ENCODE results near the gene SLC6A19.

The SLC6A19 gene

DNA sequence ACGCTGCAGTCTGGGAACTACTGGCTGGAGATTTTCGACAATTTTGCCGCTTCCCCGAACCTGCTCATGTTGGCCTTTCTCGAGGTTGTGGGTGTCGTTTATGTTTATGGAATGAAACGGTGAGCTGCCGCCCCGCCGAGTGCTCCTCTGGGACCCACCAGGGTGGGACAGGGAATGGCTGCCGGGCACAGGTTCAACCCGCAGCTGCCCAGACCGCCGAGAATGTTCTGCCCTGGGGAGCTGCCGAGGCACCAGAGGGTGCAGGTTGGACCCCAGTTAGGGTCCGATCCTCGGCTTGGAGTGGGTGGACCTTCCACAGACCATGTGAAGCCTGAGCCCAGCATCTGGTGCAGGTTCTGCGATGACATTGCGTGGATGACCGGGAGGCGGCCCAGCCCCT, 42.9 kb downstream of the SLC6A19 start:
- no peak for DNase-seq (ENCODE audit: low read depth, low spot score)

DNA sequence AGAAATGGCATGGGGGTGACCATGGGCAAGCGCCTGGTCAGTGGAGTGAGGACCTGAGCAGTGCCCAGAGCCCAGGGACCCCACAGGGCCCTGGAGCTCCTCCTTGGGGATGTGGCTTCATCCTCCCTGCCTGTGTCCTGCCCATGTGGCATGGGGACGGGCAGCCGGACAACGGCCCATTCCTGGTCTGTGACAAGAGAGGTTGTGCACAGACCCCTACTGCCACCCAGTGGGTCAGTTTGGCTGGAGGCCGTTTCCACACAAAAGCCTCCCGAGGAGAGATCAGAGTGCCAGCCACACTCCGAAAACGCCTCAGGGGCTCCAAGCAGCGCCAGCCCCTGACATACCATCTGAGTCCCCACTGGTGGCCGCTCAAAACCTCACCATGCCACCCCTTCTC, 43.6 kb downstream of the SLC6A19 start:
- DNase-seq (ENCODE audit: low read depth, low spot score): no peak

DNA sequence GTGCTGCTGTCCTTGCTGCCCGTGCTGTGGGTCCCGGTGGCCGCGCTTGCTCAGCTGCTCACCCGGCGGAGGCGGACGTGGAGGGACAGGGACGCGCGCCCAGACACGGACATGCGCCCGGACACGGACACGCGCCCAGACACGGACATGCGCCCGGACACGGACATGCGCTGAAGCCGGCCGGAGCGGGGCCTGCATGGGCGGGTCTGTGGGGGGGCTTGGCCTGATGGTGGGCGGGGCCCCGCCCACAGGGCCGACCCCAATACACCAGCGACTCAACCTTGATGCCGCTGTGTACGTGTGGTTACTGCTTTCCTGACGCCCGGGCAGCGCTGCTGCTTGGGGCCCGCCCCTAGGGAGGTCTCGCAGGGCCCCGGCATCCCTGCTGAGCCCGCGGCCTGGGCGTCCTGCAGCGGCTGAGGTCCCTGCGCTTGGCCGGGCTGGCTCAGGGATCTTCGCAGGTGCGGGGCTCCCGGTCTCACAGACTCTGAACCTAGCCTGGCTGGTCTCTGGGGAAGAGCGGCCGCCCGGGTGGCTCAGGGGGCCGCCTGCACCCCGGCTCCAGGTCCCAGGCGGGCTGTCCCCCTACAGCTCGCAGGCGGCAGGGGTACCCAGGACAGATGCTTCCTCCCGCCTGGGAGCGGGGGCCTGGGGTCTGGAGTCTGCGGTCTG, 44.6 kb downstream of the SLC6A19 start:
- DNase-seq (ENCODE audit: low read depth, low spot score): no peak

DNA sequence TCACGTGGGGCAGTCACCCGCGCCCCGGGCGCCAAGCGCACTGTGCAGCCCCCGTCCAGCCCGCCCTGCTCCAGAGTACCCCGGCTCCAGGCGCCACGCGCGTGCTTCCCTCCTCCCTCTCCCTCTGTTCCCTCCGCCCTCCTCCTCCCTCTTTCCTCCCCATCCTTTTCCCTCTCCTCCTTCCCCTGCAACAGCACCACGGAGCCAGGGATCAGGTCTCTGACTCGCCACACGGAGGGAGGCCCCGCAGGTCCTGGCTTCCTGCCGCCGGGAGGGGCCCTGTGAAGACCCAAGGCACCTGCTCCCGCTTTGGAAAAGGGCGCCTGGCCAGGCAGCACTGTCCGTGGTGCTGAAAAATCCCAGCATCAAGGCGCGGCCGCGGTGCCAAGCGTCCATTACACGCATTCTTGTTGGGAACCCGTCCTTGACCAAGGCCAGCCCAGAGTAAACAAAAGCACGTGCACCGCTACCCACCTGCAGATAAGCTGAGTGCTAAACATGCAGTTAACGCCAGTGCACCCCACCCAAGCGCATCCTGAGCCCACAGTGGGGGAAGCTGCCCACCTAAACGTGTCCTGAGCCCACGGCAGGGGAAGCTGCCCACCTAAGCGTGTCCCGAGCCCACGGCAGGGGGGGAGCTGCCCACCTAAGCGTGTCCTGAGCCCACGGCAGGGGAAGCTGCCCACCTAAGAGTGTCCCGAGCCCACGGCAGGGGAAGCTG, 45.5 kb downstream of the SLC6A19 start:
- no peak for DNase-seq (ENCODE audit: low read depth, low spot score)

DNA sequence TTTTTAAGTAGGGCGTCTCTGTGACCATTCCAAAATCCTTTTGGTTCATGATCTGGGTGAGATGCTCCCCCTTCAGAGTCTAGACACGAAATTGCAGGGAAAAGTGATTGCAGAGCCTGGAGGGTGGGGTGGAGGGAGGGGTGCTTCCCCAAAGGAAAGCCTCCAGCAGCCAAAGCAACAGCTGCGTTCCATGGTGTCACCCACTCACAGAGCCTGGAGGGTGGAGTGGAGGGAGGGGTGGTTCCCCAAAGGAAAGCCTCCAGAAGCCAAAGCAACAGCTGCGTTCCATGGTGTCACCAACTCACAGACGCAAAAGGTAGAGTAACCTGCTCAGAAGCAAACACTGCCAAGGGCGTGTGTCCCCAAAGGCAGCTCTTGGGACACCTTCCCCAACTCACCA, 46.4 kb downstream of the SLC6A19 start:
- no peak for DNase-seq (ENCODE audit: low read depth, low spot score)

DNA sequence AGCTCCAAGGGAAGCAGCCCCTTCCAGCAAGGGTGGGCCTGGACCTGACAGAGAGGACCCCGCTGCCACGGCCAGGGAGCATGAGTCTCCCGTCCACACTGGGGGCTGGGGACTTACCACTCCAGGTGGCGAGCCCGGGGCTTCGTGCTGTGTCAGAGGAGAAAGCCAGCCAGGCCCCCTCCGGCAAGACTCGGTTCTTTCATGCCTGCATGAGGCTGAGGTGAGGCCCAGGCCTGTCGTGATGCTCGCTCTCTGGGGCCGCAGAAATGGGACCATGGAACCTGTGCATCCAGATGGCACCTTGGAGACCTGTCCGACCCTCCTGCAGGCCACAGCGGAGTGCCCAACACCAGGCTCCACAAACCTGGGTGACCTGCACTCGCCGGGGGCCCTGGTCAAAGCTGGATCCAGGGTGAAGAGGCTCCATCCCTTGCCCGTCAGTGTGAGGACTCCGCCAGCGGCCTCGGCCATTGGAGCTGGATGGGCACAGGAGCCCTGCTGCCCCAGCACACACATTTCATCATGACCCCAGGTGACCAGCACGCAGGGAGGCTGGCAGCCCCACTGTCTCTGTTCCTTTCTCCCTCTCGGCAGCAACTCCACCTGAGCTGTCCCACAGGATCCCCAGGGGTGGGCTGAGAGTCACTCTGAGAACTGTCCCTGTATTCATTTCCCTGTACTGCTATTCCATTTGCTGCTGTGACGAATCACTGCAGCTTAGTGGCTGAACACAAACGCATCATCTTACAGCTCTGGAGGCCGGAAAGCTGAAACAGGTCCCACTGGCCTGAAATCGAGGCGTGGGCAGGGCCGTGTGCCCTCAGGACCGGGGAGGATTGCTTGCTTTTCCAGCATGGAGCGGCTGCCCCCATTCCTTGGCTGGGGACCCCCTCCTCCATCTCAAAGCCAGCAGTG, 48.2 kb downstream of the SLC6A19 start:
- DNase-seq (ENCODE audit: low read depth, low spot score): no peak

DNA sequence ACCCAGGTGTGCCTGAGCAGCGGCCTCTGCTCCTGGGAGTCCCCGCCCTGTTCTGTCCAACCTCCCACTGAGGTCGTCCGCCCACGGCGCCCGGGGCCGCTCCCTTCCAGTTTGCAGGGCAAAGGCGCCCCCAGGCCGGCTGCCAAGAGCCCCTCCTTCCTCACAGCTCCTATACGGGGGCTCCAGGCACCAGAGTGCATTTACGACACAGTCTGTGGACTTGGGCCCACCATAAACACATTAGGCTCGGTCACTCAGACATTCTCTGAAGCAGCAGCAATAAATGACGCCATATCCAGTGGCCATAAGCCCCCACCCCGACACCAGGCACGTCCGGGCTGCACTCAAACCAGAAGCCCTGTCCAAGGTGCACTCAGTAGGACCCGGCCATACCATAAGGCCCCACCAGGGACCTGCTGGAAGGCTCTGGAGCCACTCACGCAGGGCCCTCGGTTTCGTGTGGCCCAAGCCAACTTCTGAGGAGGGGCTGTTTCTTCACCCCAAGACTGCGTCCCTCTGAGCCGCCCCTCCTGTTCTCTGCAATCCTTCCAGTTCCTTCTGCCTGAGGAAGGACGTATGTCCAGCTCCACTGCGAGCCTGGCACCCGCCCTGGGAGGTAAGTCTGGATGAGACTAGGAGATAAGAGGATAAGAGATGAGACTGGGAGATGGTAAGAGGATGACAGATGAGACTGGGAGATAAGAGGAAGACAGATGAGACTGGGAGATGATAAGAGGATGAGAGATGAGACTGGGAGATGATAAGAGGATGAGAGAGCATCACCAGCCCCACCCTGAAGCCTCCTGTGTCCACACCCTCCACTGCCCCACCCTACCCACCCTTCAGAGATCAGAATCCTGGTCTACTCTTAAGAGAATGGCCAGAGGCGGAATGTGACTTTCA, 50.5 kb downstream of the SLC6A19 start:
- no peak for DNase-seq (ENCODE audit: low read depth, low spot score)

DNA sequence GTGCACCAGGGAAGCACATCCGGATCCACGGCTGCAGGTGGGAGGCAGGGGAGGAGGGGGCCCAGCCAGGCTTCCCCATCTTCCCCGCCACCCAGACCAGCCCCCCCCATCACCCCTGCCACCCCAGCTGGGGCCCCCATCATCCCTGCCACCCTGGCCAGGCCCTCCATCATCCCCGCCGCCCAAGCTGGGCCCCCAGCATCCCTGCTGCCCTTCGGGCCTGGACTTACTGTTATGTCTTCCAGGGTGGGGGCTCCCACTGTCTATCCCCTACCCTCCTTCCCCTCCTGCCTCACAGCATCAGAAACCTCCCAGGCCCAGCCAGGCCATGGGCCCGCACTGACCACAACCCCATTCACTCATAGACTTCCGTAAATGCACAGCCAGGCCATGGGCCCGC, 51.3 kb downstream of the SLC6A19 start:
- DNase-seq (ENCODE audit: low read depth, low spot score): no peak

DNA sequence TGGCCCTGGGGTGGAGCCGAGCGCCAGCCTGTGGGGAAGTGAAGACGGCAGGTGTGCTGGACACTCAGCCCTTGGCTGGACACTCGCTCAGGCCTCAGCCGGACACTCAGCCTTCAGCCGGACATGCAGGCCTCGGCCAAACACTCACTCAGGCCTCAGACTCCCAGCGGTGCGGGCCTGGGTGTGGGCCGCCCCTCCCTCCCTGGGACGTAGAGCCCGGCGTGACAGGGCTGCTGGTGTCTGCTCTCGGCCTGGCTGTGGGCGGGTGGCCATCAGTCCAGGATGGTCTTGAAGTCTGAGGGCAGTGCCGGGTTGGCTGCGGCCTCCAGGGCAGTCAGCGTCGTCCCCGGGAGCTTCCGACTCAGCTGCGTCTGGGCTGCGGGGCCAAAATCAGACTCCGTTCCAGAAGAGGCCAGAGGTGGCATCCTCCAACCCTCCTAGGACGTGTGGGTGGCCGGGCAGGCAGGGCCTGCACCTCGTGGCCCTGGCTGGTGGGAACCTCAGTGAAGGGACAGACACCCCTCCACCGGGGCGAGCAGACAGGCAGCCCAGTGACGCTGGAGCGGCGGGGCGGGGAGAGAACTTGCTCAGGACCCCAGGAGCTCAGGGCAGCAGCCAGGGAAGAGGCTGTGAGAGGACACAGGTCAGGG, 52.2 kb downstream of the SLC6A19 start:
- DNase-seq (ENCODE audit: low read depth, low spot score): no peak

DNA sequence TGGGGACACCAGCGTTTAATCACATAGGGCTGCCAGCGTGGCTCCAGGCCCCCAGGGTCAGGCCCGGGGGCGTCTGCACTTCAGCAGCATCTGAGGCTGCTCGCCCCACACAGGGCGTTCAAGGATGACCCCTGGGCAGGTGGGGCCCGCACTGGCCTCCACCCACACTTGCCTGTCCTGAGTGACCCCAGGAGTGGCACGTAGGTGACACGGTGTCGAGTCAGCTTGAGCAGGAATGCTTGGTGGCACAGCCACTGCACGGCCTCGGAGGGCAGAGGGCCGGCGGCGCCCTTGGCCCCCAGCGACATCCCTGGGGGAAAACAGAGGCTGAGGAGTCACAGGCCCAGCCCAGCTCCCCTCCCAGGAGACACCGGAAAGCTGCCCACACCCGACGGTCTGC, 52.8 kb downstream of the SLC6A19 start:
- no peak for DNase-seq (ENCODE audit: low read depth, low spot score)

DNA sequence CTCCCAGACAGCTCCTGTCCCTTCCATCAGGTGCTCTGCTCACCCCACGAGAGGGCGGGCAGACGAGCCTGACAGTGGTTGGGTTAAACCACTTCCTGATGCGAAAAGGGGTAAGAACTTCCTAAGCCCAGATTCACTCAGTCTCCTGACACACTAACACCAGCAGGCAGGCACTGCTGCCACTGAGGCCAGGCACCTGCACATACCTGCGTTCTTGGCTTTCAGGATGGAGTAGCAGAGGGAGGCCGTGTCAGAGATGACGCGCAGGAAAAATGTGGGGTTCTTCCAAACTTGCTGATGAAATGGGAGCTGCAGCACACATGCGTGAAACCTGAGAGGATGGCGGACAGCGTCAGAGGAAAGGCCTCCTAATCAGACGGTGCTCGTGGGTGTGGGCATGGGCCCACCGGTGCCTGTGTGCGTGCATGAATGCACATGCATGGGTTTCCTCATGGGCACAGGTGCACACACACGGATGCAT, 53.7 kb downstream of the SLC6A19 start:
- no peak for DNase-seq (ENCODE audit: low read depth, low spot score)

DNA sequence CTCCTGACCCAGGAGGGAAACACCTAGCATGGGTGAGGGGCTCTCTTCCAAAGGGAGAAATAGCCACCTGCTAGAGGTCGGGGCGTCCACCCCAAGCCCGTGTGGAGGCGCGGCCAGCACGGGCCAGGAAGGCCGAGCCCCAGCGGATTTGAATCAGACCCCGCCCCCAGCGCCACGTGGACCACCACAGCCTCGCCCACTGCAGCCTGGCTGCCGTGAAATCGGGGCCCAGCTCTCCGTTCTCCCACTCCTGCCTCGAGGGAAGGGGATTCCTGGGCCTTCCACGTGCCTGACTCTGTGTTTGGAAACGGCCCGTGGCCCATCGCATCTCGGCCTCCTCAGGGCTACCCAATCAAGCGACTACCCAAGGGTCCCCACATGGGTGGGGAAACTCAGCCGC, 55.4 kb downstream of the SLC6A19 start:
- DNase-seq (ENCODE audit: low read depth, low spot score): no peak

DNA sequence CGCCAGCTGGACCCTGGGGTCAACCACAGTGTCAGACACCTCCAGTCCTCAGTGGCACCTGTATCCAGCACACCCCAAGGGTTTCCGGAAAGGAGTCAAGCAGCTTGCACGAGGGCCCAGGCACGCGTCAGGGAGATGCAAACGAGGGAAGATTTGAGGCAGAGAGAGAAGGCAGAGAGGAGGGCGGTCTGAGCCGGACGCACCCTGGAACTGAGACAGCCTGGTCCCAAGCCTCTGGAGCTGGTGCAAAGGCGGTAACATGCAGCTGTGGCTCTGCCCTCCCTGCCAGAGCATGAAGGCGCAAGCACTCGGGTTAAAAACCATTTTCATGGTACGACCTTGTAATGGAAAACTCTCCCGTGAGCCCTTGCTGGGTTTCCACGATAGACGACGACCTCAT, 56.0 kb downstream of the SLC6A19 start:
- no peak for DNase-seq (ENCODE audit: low read depth, low spot score)

DNA sequence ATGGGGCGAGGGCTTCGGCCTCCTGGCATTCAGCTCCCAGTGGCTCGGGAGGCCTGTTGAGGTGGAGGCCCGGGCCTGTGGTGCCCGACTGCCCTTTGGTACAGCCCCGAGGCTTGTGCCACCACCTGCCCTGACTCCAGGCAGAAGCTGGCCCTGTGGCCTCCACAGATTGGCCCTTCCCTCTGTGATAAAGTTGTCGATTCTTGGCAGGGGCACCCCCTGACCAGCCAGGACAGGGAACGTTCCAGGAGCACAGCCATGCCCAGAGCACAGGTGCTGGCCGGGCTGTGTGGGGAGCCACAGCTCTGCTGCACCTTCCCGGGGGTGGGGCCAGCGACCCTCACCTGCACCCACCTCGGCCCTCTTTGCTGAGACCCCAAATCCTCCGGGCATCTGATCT, 56.4 kb downstream of the SLC6A19 start:
- DNase-seq (ENCODE audit: low read depth, low spot score): no peak

DNA sequence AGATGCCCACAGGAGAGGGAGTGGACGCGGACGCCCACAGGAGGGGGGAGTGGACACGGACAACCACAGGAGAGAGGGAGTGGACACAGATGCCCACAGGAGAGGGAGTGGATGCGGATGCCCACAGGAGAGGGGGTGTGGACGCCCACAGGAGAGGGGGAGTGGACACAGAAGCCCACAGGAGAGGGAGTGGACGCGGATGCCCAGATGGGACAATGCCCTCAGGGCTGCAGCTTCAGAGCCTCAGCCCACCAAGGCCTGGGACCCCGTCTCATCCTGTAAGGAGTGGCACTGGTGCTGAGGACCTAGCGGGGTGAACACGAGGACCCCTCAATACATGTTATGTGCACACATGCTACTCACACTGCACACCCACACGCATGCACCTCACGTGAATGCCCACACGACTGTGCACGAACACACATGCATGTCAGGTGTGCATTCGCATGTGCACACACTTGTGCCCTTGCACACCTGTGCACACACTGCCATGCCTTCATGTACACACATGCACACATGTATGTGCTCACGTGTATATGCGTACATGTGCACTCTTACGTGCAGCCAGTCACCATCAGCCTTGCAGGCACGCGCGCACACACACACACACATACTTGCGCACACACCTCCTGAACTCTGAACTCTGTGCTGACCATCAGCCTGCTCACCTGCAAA, 58.5 kb downstream of the SLC6A19 start:
- no peak for DNase-seq (ENCODE audit: low read depth, low spot score)

DNA sequence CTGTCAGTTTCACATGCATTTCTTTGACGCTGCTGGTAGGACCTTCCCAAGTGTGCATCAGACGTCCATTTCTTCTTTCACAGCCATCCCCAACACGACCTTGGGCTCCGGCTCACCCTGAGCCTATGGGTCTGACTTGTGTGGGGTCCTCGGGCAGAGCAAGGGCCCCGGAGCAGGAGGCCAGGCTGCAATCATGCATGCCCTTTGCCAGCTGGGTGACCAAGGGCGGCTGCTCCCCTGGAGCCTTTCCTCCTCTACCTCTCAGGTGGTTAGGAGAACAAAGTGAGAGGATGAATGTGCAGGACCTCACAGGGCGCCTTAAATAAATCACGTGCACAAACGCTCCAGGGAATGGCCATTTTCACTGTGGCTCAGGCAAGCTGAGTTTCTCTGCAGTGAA, 60.2 kb downstream of the SLC6A19 start:
- no peak for DNase-seq (ENCODE audit: low read depth, low spot score)

DNA sequence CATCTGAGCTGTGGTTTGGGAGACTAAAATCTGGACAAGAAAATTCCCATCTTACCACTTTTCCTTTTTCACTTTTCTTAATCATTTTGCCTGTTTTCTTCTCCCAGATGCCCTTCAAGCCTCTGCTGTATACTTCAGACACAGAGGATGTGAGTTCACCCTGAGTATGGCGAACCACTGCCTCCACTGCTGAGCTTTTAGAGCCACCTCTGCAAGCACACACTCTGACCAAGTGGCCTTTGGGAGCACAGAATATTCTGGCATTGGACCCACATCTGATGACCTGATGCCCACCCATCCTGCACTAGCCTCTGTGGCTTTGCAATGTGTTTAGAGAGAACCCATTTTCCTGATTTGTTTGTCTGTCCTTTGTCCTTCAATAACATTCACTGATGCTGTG, 61.0 kb downstream of the SLC6A19 start:
- DNase-seq (ENCODE audit: low read depth, low spot score): no peak

DNA sequence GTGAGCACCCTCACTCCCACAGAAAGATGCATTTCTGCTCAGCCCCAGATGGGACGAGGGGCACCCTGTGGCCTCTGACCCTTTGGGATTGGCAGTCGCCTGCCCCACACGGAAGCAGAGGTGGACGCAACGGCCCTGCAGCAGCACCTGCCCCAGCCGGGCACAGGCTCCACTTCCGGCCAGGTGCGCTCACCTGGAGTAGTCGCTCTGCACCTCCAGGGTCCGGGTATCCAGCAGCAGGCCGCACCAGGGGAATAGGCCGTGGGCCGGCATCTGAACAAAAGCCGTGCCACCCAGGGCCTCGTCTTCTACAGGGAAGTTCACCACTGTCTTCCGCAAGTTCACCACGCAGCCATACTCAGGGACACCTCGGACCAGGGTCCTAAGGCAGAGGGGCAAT, 62.8 kb downstream of the SLC6A19 start:
- no peak for DNase-seq (ENCODE audit: low read depth, low spot score)

DNA sequence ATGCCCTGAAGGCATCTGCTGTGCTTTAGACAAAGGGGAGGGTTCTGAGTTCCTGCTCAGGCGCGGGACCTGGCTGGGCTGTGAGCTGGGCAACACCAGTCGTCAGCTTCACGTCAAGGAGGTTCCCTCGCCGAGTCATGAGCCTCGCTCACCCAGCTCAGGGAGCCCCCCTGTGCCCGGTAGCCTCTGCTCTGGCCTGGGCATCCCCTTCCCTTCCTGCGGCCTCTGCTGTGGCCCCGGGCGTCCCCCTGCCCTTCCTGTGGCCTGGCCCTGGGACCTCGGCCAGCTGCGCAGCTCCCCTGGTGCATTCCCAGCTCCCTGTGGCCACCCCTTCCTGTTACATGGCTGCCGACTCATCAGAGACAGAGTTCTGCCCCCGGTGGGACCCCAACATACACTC, 63.6 kb downstream of the SLC6A19 start:
- DNase-seq (ENCODE audit: low read depth, low spot score): no peak
